NT2/D1 (cell line): ENCODE measurements around the gene B3GNT3.

Experiments
- SUZ12 ChIP-seq: IDR thresholded peaks from 2 replicates; pipeline ENCODE4 v1.6.1; 2011; ENCODE audit not compliant: insufficient read length, insufficient read depth; ENCODE audit errors: extremely low read depth
- YY1 ChIP-seq: IDR thresholded peaks from 2 replicates; pipeline ENCODE4 v1.6.1; 2011; ENCODE audit not compliant: insufficient read length, insufficient read depth
- ZNF274 ChIP-seq: IDR thresholded peaks from 2 replicates; pipeline ENCODE4 v1.6.1; 2011; ENCODE audit warnings: mild to moderate bottlenecking, low read depth, low read length

- no peak for TF ChIP-seq ZNF274
- no peak for TF ChIP-seq YY1
- TF ChIP-seq SUZ12: no peak
Measured at GRCh38 chr19:17840019-17840418, 45.1 kb downstream of the B3GNT3 start.
